Fibroblast of skin of abdomen (primary cell): ENCODE measurements around the gene GOLT1A.
A peak's percentile ranks its signal among the peaks of the same experiment; 100 is the strongest.
"Not testable (repeated sequence)": the region's sequence is repeated elsewhere in the genome, so short reads cannot be mapped to it uniquely, and the experiment has no call there.

Experiments used
- DNase-seq: peaks from one replicate; pipeline ENCODE4 v3.0.0-alpha.2; 2013

Gene GOLT1A

DNA sequence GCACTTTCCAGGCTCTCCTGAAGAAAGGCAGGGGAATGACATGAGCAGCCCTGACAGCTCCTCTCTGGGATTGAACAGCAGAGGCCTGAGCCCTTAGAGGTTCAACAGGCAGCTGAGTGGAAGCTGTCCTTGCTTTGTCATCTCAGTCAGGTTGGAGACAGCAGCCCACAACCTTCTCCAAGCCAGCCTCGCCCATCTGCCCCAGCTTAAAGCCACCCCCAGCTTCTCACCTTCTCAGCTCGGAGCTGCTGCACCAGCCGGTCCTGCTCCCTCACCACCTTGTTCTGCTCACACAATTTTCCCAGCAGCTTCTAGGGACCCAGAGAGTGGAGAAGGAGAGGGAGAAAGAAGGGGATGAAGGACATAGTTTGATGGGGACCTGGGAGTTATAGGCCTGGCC is 35.2 kb upstream of the GOLT1A start:
- DNase-seq: no peak

DNA sequence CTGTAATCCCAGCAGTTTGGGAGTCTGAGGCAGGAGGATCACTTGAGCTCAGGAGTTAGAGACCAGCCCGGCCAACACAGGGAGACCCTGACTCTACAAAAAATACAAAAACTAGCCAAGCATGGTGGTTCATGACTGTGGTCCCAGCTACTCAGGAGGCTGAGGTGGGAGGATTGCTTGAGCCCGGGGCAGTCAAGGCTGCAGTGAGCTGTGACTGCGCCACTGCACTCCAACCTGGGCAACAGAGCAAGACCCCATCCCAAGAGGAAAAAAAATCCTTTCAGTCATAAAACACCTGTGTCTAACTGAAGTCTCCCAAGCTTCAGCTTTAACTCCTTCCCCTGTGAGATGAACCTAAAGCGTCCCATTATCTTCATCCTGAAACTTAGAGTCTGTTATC is 33.1 kb upstream of the GOLT1A start:
- DNase-seq: no peak

DNA sequence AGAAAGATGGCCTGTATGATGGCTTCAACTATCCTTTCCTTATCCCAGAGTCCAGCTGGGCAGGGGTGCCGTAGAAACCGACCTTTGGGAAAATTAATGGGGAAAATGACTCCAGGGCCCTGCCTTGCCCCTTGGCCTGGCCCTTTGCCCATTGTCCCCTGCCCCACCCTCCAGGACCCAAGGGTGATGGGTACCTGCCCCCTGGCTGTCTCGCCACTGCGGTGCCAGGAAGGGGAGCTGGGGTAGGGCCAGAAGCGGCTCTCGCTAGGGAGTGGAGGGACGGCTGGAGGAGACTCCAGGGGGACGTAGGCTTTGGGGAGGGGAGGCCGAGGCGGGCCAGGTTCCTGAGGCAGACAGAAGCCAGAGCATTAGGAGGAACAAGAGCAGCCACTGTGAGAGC is 29.1 kb upstream of the GOLT1A start:
- DNase-seq: no peak

DNA sequence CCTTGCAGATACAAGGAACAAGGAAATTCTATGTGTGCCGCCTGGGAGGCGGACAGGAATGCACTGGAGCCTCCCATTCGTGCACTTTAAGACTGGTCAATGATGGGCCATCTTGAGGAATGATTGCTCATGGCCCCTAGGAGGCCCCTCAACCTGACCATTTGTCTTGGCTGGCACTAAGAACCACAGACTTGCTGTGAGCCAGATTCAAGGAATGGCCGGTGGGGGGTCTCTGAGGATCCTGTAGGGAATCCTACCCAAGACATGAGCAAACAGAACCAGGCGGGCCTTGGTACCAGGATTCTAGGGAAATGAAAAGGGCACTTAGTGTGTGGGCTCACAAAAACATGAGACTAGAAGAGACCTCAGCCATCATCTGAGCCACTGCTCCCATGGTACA is 28.1 kb upstream of the GOLT1A start:
- no peak for DNase-seq

DNA sequence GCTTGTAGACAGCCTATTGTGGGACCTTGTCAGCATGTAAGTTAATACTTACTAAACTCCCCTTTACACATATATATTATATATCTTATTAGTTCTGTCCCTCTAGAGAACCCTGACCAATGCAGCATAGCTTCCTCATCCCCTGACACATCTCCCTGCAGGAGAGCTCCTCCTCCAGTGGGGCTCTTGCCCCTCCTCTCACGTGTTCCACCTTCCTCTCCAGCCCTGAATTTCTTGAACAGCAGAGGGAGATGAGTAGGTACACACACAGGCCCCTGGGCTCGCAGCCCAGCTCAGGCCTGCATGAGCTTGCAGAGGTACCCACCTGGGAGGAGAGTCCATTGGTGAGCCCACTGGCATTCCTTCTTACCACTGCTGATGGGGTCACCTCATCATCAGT is 27.3 kb upstream of the GOLT1A start:
- no peak for DNase-seq

DNA sequence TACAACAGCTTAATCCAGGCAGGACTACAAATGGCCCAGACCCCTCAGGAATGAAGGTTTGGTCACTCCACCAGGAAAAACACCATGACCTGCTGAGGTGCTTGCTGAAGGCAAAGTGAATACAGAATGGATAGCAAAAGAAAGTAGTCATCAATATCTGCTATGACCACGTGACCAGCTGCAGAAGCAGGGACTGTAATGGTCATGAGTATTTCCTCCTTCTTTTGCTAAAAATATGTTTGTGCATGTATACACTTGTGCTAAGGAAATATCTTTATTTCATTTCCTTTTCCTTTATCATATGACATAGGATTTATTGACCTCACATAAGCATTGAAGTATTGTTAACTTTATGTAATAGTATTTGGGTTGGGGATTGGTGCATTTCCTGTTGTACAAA is 26.4 kb upstream of the GOLT1A start:
- no peak for DNase-seq

DNA sequence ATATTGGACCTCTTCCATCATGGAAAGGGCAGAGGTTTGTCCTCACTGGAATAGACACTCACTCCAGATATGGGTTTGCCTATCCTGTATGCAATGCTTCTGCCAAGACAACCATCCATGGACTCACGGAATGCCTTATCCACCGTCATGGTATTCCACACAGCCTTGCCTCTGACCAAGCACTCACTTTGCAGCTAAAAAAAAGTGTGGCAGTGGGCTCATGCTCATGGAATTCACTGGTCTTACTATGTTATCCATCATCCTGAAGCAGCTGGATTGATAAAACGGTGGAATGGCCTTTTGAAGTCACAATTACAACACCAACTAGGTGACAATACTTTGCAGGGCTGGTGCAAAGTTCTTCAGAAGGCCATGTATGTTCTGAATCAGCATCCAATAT is 25.6 kb upstream of the GOLT1A start:
- not testable (repeated sequence) for DNase-seq

DNA sequence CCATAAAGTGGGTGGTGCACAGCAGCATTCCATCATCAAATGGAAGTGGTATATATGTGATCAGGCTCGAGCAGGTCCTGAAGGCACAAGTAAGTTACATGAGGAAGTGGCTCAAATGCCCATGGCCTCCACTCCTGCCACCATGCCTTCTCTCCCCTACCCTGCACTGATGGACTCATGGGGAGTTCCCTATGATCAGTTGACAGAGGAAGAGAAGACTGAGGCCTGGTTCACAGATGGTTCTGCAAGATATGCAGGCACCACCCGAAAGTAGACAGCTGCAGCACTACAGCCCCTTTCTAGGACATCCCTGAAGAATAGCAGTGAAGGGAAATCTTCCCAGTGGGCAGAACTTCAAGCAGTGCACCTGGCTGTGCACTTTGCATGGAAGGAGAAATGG is 24.7 kb upstream of the GOLT1A start:
- DNase-seq: not testable (repeated sequence)

DNA sequence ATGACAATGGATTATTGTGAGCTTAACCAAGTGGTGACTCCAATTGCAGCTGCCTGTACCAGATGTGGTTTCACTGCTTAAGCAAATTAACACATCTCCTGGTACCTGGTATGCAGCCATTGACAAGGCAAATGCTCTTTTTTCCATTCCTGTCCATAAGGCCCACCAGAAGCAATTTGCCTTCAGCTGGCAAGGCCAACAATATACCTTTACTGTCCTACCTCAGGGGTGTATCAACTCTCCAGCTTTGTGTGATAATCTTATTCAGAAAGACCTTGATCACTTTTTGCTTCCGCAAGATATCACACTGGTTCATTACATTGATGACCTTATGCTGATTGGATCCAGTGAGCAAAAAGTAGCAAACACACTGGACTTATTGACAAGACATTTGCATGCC is 23.7 kb upstream of the GOLT1A start:
- not testable (repeated sequence) for DNase-seq

DNA sequence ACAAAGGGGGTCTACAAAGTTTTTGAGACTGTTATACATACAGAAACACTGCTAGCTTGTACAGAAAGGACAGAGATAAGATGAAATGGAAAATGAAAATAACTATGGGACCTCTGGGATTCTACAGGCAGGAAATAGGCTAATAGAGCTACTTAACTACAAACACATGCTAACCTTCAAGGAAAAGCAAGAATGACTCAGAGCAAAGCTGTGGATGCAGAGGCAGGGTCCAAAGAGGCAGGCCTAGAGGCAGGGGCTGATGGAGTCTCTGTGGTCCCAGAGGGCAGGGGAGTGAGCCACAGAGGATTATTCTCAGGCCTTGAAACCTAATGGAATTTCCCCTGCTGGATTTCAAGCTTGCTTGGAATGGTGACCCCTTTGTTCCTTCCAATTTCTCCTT is 18.7 kb upstream of the GOLT1A start:
- DNase-seq: peak; percentile 70

DNA sequence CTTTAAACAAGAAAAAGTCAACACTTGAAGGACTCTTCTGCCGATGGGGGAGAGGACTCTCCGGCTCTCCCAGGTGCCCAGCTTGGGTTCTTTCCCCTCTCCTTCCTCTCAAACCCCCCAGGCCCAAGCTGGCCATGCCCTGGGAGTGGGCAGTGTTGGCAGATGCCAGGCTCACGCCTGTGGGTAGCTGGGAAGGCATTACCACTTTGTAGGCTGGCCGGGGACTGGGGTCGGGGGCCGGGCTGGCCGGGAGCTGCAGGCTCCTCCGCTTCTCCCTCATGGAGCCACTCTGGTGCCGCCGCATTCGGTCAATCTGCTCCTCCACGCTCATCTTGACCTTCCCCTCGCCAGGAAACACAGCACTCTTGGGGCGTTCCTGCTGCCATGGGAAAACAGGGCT is 16.4 kb upstream of the GOLT1A start:
- DNase-seq: no peak

DNA sequence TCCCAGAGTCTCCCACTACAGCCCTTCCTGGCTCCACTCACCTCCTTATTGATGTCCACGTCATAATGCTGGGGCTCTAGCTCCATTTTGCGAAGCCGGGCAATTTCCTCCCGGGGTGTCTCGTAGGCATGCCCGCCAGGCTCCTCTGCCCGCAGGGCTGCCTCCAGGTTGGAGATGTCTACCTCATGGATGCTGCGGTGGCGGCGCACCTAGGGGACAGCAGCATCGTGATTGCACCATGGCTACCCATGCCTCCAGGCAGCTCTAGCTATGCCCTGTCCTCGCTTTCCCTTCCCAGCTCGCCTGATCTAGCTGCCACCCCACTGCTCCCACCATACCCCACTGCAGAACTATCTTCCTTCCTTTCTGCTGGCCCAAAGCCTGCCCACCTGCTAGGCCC is 15.1 kb upstream of the GOLT1A start:
- no peak for DNase-seq

DNA sequence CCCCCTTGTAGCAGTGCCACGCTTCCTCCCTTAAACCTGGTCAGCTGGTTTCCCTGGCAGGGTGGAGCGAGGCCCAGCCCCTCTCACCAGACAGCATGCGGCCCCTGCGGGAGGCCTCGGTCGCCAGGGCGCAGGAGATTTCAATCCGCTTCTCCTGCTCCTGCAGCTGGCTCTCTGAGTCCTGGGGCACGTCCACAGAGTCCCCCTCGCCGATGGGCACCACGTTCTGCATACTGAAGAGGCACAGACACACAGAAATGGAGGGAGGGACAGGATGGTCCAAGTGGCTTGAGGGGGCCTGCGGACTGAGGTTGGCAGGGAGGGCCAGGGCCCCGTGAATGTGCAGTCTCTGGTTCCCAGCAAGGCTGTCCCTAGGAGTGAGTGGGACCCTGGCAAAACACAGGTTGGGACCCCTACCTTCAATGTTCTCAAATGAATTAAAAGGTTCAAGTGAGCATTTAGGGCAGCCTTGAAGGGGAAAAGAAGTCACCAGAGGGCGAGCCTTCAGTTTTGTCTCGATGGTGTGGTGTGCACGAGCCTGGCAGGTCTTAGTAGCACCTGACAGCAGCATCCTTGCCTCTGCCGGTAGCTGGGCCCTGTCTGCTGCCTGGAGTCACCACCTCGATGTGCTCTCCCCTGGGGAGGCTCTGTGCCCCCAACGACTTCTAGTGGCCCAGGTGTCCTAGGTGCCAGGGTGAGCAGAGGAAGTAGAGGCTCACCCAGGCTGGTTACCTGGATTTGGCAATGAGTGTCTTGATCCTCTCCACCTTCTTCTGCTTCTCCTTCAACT is 14.4 kb upstream of the GOLT1A start:
- DNase-seq: no peak

DNA sequence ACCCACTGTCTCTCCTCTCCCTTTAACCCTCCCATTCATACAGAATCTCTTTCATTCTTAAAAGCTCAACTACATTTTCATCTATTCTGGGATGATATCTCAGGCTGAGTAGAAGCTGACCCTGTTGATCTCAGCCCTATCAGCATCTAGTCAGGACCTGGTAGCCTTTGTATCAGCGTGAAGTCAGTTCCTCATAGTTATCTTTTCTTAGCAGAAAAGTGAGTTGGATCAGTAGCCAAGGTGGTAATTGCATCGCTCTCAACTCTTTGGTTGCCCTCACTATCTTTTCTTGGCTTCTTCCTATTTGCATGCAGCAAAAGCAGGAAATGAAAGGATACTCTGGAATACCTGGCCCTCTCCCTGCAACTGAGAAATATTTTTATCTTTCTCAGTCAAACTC is 13.6 kb upstream of the GOLT1A start:
- no peak for DNase-seq

DNA sequence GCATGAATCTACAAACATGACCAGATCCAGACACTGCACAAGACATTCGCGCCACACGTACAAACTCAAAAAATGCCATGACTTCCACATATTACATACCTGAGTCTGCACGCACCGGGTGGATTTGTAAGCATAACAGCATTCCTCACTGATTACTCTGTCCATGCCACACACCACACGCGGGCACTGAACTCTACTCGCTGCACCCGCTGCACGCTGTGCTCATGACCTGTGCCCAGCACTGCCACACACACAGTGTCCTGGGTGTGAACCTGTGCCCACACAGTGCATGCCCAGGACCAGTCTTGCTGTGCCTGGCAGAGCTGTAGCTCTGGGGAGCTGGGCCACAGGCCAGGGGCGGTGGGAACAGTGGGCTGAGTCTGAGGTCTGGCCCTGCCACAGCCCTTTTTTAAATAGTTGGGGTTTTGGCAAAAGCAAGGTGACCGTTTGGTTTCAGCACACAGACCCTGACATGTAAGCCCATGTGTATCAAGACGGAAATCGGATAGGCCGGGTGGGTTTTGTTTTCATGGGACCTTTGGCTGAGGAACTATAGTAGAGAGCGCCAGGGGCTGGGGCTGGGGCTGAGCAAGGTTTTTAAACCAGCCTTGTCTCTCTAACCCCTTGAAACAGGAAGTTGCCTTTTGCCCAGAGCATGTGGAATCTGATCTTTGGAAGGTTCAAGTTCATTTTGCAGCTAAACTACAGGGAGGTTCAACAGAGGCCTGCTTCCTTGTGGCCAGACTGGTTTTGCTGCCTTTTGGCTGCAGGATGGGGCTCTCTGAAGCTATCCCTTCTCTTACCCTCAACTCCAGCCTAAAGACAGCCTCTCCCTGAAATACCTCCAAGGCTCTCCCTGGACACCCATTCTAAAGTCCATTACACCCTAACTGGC is 12.3 kb upstream of the GOLT1A start:
- peak; percentile 8 for DNase-seq

DNA sequence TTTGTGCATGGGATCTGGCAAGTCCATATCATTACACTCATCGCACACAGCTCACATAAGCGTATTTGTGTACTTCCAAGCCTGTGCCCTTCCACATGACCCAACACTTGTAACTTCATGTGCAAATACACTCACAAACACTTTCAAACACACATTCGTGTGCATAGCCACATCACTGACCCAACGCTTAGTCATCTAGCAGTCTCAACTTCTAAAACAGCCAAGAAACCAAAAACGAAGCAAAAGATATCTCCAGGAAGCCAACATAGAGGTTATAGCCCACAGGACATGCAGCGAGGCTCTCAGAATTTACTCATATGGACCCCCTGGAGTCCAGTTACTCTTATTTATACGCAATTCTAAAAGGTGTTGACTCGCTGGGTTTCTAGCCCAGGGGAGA is 10.9 kb upstream of the GOLT1A start:
- peak; percentile 19 for DNase-seq

DNA sequence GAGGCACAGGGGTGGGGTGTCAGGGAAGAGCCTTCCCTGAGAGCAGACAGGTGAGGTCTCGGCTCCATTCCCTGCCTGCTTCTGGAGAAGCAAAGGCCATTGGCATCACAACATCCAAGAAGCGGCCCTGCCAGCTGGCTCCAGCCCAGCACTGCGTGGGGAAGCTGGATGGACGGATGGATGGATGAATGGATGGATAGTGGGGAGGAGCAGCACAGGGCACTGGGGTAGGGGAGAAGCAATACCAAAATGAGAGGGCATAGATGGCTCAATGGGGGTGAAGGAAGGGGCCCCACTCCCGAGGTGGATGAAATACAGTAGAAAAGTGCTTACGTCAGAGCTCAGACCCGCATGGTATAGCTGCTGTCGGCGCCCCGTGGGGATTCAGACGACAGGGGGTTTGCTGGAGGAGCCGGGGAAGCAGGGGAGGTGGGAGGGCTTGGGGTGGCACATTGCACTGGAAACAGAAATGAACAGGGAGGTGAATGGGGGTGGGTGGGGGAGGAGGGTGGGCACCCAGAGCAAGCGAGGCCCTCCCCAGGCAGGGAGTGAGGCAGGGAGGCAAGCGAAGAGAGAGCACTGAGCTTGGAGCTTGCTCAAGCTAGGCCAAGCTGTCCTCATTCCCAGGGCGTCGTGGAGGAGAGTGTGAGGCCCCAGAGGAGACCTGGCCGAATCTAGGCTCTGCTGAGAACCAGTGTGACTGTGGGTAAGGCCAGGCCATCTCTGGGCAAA is 9.5 kb upstream of the GOLT1A start:
- no peak for DNase-seq

DNA sequence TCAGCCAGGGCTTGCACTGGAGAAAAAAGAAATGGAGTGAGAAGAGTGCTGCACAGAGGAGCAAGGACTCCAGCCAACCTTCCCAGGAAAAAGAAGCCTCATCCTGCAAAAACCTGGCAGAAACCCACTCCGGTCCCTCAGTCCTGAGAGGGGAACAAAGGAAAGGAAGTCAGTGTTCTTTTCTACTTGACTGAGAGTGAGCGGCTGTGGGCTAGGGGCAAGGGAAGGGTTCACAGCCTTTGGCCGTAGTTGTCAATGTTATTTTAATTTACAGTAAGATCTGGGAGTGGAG is 8.9 kb upstream of the GOLT1A start:
- no peak for DNase-seq

DNA sequence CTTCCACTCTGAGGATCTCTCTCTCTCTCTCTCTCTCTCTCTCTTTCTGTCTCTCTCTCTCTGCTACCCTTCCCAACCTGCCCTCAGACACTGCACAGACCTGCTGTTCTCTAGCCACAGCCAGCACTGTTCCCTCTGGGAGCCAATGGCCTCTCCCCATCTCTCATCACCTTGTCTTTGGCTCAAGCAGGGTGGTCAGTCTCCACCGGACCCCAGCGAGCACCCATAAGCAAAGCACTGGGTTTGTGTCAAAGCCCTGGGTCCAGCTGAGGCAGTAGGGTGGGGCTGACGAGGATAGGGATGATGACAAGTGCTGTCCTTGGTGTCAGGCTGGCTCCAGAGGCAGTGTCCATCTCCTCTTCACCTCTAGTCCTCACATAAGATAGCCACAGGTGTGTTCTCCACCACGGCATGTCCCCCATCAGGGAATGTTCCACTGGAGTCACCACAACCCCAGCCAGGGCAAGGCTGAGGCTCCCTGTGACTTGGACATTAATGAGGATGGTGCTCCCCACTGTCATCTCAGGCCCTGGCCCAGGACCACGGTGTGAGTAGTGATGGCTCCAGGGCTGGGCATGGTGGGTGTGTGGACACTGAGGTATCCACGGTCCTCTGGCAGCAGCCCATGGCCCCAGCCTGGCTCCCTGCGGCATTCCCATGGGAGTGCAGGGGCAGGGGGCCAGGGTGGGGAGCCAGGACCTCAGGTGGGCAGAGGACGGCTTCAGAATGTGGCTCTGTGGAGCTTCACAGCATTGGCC is 8.4 kb upstream of the GOLT1A start:
- no peak for DNase-seq

DNA sequence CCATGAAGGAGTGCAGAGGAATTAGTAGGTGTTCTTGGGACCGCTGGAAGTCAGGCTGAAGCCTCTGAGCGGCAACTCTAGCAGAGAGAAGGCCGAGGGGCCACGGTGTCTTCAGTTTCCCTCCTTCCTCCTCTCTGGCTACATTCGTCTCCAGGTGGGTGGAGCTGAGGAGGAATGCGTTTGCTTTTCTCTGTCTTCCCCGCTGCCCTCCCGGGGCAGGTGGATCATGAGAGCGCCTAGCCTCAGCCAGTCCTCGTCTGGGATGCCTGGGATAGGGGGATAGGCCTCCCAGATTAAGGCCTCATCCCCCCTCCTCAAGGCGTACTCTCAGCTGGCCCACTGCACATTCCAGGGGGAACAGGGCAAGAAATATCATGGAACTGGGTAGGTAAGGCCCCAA is 7.5 kb upstream of the GOLT1A start:
- no peak for DNase-seq

DNA sequence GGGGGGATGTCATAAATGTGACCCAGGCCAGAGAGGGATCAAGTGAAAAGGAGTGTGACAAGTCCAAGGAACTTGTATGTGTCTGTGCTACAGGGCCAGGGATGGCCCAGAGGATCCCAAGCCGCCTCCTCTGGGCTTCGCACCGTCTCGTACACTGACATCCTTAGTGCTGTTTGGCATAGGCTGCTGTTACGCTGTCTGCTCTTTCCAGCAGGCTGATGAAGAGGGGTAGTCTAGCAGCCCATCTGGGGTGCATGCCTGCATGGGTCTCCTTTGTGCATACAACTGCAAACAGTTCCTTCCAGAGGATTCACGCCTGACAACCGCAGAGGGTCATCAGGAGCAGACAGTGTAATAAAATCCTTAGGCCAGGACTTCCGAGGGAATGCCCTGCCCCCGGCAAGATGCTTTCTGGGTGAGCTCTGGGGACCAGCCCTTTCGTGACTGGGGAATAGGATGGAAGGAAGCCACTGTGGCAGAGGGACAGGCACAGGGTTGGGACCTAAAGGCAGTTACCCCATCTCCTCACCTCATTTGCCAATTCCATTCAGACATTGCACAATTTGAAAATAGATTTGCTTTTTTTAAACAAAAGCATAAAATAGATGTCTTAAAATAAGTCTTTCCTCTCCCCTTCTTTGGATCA is 6.3 kb upstream of the GOLT1A start:
- DNase-seq: no peak

DNA sequence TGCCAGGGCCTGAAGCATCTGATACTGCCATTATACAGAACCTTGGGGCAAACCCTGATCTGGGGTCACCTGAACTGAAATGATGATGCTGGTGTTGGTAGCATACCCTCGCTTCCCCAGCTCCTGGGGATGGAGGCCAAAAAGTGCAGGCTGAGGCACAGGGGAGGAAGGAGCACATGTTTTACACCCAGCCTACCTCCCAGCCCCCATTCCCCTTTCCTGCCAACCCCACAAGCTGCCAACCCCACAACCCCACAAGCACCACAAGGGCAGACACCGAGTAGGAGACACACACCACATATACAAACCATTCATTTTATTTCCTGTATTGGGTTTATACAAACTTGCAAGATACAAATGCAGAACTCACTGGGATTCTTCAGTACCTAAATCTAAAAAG is 4.8 kb upstream of the GOLT1A start:
- DNase-seq: no peak
